ENCODE results near the gene VAMP8. TPM values are rescaled to one million over a fixed set of nuclear protein-coding genes. Genes with fewer than 3 reads are reported as not detected.

The VAMP8 gene
- total and polyA plus RNA-seq, 10 of the 15 experiments (the other 5 are each of a cell fraction or from before 2014, with no cell fraction given): 93.6 to 744 (median 217) TPM

DNA sequence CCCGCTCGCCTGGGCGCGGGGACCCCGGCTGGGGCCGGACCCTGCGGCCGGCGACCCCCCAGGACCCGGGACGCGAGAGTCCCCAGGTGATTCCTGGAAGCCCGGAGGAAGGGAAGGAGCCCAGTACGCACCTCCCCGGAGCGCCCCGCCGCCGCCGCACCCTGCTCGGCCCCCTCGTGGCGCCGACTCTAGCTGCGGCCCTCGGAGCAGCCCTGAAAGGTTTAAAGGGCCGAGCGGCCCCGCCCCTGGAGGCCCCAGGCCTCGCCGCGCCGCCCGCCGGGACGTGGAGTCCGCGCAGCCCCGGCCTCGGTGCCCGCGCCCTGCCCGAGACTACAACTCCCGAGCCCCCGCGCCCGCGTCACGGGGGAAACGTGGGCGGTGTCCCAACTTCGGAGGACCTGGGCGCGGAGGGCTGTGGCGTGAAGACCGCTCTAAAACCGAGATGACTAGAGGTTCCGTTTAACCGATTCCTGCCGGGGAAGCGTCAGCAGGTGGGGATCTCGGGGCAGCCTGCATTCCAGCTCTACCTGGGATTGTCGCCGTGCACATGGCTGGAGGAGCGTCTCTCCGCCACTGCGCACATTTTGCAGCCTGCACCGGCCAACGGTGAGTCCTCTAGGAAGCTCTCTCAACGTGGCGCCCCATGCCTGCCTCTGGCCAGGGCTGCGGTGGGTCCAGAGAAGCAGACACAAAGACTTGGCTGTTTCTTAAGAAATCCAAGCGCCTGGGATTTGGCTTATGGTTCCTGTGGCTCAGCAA lies 25.3 kb downstream of the VAMP8 start, which contains the start of gene TMEM150A (continued):
- peak; percentile 61; the same call in 1 of the 2 replicates for TF ChIP-seq ZNF207 (IDR thresholded peaks at IDR 0.05; ENCODE audit: borderline replicate concordance)
- TF ChIP-seq, protein P1, sequence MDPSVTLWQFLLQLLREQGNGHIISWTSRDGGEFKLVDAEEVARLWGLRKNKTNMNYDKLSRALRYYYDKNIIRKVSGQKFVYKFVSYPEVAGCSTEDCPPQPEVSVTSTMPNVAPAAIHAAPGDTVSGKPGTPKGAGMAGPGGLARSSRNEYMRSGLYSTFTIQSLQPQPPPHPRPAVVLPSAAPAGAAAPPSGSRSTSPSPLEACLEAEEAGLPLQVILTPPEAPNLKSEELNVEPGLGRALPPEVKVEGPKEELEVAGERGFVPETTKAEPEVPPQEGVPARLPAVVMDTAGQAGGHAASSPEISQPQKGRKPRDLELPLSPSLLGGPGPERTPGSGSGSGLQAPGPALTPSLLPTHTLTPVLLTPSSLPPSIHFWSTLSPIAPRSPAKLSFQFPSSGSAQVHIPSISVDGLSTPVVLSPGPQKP (IDR thresholded peaks at IDR 0.05; ENCODE audit: low read depth, low read length): peak; percentile 24; the same call in 1 of the 2 replicates
- TF ChIP-seq, protein P2, sequence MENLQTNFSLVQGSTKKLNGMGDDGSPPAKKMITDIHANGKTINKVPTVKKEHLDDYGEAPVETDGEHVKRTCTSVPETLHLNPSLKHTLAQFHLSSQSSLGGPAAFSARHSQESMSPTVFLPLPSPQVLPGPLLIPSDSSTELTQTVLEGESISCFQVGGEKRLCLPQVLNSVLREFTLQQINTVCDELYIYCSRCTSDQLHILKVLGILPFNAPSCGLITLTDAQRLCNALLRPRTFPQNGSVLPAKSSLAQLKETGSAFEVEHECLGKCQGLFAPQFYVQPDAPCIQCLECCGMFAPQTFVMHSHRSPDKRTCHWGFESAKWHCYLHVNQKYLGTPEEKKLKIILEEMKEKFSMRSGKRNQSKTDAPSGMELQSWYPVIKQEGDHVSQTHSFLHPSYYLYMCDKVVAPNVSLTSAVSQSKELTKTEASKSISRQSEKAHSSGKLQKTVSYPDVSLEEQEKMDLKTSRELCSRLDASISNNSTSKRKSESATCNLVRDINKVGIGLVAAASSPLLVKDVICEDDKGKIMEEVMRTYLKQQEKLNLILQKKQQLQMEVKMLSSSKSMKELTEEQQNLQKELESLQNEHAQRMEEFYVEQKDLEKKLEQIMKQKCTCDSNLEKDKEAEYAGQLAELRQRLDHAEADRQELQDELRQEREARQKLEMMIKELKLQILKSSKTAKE (IDR thresholded peaks at IDR 0.05; ENCODE audit: low read depth, poor library complexity, severe bottlenecking): no peak
- TF ChIP-seq BMI1 (IDR thresholded peaks at IDR 0.05; ENCODE audit: borderline replicate concordance): no peak
- TF ChIP-seq STAT3 (IDR thresholded peaks at IDR 0.05; ENCODE audit: low read depth, low read length): no peak
- TF ChIP-seq, protein P3, sequence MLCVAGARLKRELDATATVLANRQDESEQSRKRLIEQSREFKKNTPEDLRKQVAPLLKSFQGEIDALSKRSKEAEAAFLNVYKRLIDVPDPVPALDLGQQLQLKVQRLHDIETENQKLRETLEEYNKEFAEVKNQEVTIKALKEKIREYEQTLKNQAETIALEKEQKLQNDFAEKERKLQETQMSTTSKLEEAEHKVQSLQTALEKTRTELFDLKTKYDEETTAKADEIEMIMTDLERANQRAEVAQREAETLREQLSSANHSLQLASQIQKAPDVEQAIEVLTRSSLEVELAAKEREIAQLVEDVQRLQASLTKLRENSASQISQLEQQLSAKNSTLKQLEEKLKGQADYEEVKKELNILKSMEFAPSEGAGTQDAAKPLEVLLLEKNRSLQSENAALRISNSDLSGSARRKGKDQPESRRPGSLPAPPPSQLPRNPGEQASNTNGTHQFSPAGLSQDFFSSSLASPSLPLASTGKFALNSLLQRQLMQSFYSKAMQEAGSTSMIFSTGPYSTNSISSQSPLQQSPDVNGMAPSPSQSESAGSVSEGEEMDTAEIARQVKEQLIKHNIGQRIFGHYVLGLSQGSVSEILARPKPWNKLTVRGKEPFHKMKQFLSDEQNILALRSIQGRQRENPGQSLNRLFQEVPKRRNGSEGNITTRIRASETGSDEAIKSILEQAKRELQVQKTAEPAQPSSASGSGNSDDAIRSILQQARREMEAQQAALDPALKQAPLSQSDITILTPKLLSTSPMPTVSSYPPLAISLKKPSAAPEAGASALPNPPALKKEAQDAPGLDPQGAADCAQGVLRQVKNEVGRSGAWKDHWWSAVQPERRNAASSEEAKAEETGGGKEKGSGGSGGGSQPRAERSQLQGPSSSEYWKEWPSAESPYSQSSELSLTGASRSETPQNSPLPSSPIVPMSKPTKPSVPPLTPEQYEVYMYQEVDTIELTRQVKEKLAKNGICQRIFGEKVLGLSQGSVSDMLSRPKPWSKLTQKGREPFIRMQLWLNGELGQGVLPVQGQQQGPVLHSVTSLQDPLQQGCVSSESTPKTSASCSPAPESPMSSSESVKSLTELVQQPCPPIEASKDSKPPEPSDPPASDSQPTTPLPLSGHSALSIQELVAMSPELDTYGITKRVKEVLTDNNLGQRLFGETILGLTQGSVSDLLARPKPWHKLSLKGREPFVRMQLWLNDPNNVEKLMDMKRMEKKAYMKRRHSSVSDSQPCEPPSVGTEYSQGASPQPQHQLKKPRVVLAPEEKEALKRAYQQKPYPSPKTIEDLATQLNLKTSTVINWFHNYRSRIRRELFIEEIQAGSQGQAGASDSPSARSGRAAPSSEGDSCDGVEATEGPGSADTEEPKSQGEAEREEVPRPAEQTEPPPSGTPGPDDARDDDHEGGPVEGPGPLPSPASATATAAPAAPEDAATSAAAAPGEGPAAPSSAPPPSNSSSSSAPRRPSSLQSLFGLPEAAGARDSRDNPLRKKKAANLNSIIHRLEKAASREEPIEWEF (IDR thresholded peaks at IDR 0.05; ENCODE audit: insufficient replicate concordance, low read depth, low read length): no peak
- TF ChIP-seq, protein P4, sequence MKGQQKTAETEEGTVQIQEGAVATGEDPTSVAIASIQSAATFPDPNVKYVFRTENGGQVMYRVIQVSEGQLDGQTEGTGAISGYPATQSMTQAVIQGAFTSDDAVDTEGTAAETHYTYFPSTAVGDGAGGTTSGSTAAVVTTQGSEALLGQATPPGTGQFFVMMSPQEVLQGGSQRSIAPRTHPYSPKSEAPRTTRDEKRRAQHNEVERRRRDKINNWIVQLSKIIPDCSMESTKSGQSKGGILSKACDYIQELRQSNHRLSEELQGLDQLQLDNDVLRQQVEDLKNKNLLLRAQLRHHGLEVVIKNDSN (IDR thresholded peaks at IDR 0.05; ENCODE audit: borderline replicate concordance, extremely low read length, insufficient read depth, low read depth, low read length): peak; percentile 82
- TF ChIP-seq HDAC6 (IDR thresholded peaks at IDR 0.05; ENCODE audit: unreplicated experiment): peak; percentile 20
- TF ChIP-seq TAF1 (IDR thresholded peaks at IDR 0.05; ENCODE audit: borderline replicate concordance, low read depth, low read length): no peak
- TF ChIP-seq POLR2A (IDR thresholded peaks at IDR 0.05; ENCODE audit: low read depth, low read length): peak; percentile 81
- peak; percentile 48; the same call in 1 of the 2 replicates for TF ChIP-seq STAT1 (conservative IDR thresholded peaks at IDR 0.05)
- TF ChIP-seq SMAD1 (IDR thresholded peaks at IDR 0.05; ENCODE audit: low read depth, partially characterized antibody): no peak
- TF ChIP-seq, protein P5, sequence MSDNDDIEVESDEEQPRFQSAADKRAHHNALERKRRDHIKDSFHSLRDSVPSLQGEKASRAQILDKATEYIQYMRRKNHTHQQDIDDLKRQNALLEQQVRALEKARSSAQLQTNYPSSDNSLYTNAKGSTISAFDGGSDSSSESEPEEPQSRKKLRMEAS (IDR thresholded peaks at IDR 0.05; ENCODE audit: low read depth, low read length): peak; percentile 69; the same call in 1 of the 2 replicates
- no peak; a peak in 1 of 4 replicates for TF ChIP-seq SRF (IDR thresholded peaks at IDR 0.05; ENCODE audit: low read depth in 2 of 2, low read length in 2 of 2)
- TF ChIP-seq SUZ12 (IDR thresholded peaks at IDR 0.05; ENCODE audit: unreplicated experiment): no peak
- peak; percentile 34 for TF ChIP-seq SP1 (IDR thresholded peaks at IDR 0.05; ENCODE audit: low read depth, low read length)
- TF ChIP-seq, protein P6, sequence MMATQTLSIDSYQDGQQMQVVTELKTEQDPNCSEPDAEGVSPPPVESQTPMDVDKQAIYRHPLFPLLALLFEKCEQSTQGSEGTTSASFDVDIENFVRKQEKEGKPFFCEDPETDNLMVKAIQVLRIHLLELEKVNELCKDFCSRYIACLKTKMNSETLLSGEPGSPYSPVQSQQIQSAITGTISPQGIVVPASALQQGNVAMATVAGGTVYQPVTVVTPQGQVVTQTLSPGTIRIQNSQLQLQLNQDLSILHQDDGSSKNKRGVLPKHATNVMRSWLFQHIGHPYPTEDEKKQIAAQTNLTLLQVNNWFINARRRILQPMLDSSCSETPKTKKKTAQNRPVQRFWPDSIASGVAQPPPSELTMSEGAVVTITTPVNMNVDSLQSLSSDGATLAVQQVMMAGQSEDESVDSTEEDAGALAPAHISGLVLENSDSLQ (IDR thresholded peaks at IDR 0.05): no peak
- no peak for TF ChIP-seq SMC3 (IDR thresholded peaks at IDR 0.05; ENCODE audit: borderline replicate concordance, low read length)

All from GM12878 (cell line).